Measurements from ENCODE around the gene TGM1.

TGM1 gene

DNA sequence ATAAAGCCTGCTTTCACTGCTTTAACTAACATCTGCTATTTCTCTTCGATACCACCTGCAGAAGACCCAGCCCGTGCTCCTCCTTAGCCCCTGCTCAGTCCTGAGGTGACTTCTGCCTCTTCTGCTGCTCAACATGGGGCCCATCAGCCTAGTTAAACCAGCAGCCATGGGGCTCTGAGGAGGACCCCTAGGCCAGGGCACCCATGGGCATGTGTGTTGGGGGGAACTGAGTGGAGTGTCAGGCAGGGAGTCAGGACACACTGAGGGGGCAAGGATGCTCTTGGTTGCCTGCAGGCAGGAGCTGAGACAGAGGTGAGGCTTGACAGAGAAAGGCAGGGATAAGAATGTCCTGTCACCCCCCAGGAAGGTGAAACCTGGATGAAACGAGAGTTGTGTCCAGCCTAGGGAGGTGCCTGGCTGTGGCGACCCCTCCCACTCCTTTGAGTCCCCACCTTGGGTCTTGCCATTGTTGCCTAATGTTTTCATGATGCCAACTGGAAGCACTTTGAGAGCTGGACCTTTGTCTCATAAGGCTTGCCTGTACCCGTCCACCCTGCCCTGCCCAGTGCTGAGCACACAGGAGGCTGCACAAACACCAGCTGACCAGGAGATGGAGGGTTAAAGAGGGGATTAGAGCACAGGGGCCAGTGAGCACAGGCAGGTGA is 21.0 kb upstream of the TGM1 start:
- DNase-seq (ENCODE audit: extremely low spot score), result no peak
- POLR2A ChIA-PET, result interaction anchor here (0.8 to 5.3 kb wide), 2 partner anchors 12 to 42 kb away, joined by 3 to 39 read pairs; partner anchors contain the start of genes RABGGTA and TINF2
- TF ChIP-seq FOXA1 (IDR thresholded peaks at IDR 0.05) (no peak), ELF4 (IDR thresholded peaks at IDR 0.05) (no peak), BHLHE40 (IDR thresholded peaks at IDR 0.05; ENCODE audit: borderline replicate concordance) (no peak), L3MBTL2 (conservative IDR thresholded peaks at IDR 0.05) (no peak), CTBP1 (IDR thresholded peaks at IDR 0.05; ENCODE audit: borderline replicate concordance) (no peak), SP1 (IDR thresholded peaks at IDR 0.05) (no peak), ZNF384 (IDR thresholded peaks at IDR 0.05) (no peak)
- TF ChIP-seq, protein P1, sequence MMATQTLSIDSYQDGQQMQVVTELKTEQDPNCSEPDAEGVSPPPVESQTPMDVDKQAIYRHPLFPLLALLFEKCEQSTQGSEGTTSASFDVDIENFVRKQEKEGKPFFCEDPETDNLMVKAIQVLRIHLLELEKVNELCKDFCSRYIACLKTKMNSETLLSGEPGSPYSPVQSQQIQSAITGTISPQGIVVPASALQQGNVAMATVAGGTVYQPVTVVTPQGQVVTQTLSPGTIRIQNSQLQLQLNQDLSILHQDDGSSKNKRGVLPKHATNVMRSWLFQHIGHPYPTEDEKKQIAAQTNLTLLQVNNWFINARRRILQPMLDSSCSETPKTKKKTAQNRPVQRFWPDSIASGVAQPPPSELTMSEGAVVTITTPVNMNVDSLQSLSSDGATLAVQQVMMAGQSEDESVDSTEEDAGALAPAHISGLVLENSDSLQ (IDR thresholded peaks at IDR 0.05), result no peak
- CTCF ChIA-PET, result interaction anchor here (1.1 kb wide), 1 partner anchor 148 kb away, joined by 3 read pairs; no protein-coding TSS in a partner anchor

DNA sequence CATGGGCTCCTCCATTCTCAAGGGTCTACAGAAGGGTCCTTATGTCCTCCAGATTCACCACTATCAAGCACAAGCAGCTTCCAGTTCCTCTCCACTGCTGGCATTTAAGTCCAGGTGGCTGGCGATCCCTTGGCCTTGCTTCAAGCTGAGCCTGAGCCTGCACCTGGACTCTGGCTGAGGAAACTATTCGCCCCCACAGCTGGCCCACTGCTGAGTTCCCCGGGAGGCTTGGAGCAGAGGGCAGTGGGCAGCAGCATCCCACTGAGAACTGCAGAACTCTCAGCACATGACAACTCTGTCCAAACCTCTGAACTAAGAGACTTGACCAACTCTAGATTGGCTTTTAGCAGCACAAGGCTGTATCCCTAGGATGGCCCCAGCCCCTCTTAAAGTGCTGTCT is 19.8 kb upstream of the TGM1 start:
- POLR2A ChIA-PET, result interaction anchor here (1.2 to 5.3 kb wide), 3 partner anchors 11 to 40 kb away, joined by 3 to 39 read pairs (median 6); partner anchors contain the start of genes DHRS1, NOP9, RABGGTA and TINF2

DNA sequence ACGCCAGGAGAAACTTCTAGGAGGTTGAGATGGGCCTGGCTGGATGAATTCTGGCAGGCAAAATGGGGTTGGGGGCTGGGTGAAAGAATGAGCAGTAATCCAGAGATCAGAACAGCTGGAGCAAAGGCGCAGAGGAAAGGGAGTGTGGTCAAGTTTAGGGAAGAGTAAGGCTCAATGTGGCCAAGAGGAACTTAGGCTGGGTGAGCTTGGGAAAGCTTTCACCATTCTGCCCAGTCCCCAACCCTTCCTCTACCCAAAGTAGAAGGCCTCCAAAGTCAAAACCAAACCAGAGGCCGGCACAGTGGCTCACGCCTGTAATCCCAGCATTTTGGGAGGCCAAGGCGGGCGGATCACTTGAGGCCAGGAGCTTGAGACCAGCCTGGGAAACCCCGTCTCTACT is 18.7 kb upstream of the TGM1 start:
- TF ChIP-seq ARNT (IDR thresholded peaks at IDR 0.05) (no peak), BHLHE40 (IDR thresholded peaks at IDR 0.05; ENCODE audit: borderline replicate concordance) (no peak), ELF4 (IDR thresholded peaks at IDR 0.05) (no peak), FOXK2 (IDR thresholded peaks at IDR 0.05) (no peak), ZNF384 (IDR thresholded peaks at IDR 0.05) (no peak), LEF1 (IDR thresholded peaks at IDR 0.05; ENCODE audit: borderline replicate concordance) (no peak), CTBP1 (IDR thresholded peaks at IDR 0.05; ENCODE audit: borderline replicate concordance) (no peak), SP1 (IDR thresholded peaks at IDR 0.05) (no peak), HDGF (IDR thresholded peaks at IDR 0.05; ENCODE audit: borderline replicate concordance) (no peak), L3MBTL2 (conservative IDR thresholded peaks at IDR 0.05) (no peak), FOXM1 (IDR thresholded peaks at IDR 0.05; ENCODE audit: borderline replicate concordance) (no peak), NFRKB (IDR thresholded peaks at IDR 0.05) (no peak), FOXA1 (IDR thresholded peaks at IDR 0.05) (no peak), TARDBP (IDR thresholded peaks at IDR 0.05) (no peak), SUZ12 (IDR thresholded peaks at IDR 0.05) (no peak)
- TF ChIP-seq, protein P1 (IDR thresholded peaks at IDR 0.05), result no peak
- ChIA-PET POLR2A (interaction anchor here (1.6 to 5.3 kb wide), 2 partner anchors 10 to 39 kb away, joined by 6 to 39 read pairs; partner anchors contain the start of genes RABGGTA and TINF2), CTCF (interaction anchor here (1.2 kb wide), 1 partner anchor 10 kb away, joined by 5 read pairs; the partner anchor contains the start of gene RABGGTA)
- DNase-seq (ENCODE audit: extremely low spot score), result no peak

More for the DNA sequence above, 19.8 kb upstream of the TGM1 start:
- no peak for DNase-seq (ENCODE audit: extremely low spot score)
- TF ChIP-seq ARNT (IDR thresholded peaks at IDR 0.05), result no peak
- TF ChIP-seq BHLHE40 (IDR thresholded peaks at IDR 0.05; ENCODE audit: borderline replicate concordance), result no peak
- TF ChIP-seq FOXK2 (IDR thresholded peaks at IDR 0.05), result no peak
- no peak for TF ChIP-seq SUZ12 (IDR thresholded peaks at IDR 0.05)
- TF ChIP-seq NFRKB (IDR thresholded peaks at IDR 0.05), result no peak
- no peak for TF ChIP-seq SP1 (IDR thresholded peaks at IDR 0.05)
- CTCF ChIA-PET, result interaction anchor here (0.6 kb wide), 1 partner anchor 40 kb away, joined by 3 read pairs; no protein-coding TSS in a partner anchor

DNA sequence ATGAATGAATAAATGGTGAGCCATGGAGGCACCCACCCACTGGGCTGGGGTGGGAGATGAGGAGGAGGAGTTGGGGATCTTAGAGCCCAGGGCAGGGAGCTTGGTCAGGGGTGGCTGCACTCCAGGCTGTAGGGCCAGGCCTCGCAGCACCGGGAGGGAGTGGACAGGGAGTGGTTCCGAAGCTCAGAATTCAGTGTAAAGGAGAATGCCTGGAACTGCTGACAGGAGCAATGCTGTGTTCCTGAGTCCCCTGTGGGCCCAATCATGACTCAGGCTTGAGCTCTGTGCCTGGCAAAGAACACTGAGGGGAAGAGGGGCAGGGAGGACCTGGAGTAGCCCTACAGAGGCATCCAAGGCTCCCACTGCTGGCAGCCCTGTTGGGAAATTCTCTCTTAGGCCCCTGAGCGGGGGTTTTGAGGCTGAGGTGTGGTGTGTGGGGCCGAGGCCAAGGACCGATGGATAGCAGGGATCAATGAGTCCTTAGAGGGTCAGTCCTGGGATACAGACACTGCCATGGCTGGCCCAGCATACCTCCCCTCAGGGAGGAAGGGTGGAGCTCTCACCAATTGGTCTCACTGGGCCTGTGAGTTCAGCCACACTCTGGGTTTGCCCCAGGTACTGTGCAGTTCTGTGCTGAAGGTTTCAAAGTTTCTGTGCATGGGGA is 18.0 kb upstream of the TGM1 start:
- CTCF ChIA-PET, result interaction anchor here (0.6 to 1.2 kb wide), 3 partner anchors 9 to 51 kb away, joined by 3 to 5 read pairs (median 4); partner anchors contain the start of gene RABGGTA
- TF ChIP-seq FOXM1 (IDR thresholded peaks at IDR 0.05; ENCODE audit: borderline replicate concordance), result no peak
- TF ChIP-seq, protein P1 (IDR thresholded peaks at IDR 0.05), result no peak
- no peak for DNase-seq (ENCODE audit: extremely low spot score)
- POLR2A ChIA-PET, result interaction anchor here (1.6 to 5.3 kb wide), 2 partner anchors 9 to 38 kb away, joined by 6 to 39 read pairs; partner anchors contain the start of genes RABGGTA and TINF2

DNA sequence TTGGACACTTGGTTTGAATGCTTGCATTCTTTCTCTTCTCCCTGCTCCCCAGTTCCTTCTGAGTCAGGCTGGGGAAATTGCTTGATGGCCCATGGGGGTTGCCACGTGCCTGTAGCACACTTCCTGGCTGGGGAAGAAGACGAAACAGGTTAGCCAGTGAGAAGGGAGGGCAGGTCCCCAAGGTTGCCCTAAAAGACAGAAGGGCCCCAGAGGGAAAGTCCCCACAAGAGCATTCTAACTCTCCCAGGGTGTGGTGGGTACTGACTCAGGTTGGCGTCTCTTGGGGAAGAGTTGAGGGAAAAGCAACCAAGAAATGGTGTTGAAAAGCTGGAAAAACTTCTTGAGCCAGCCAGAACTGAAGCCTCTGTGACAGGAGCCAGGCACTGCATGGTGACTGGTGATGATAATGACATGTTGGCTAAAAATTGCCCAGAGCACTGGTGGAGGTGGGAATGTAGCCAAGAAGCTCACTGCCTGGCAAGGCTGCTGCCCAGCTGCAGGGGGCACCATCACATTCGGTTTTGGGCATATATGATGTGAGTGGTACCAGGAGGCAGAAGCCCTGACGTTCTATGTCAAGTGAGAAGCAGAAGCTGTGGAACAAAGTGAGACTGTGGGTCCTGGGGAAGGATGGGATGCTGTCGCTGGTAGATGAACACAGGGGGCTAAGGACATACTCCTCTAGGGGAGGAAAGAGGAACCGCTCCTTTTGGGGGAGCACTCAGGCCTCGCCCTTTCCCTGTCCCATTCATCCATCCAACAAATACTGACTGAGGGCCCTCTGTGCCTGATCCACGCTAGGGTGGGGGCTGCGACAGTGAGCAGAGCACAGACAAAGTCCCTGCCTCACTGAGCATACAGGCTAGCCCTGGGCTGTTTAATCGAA is 16.6 kb upstream of the TGM1 start:
- DNase-seq (ENCODE audit: extremely low spot score), result no peak
- CTCF ChIA-PET, result interaction anchor here (1.1 kb wide), 1 partner anchor 52 kb away, joined by 3 read pairs; no protein-coding TSS in a partner anchor
- POLR2A ChIA-PET, result interaction anchor here (5.3 kb wide), 1 partner anchor 8 kb away, joined by 39 read pairs; the partner anchor contains the start of gene RABGGTA
- TF ChIP-seq L3MBTL2 (conservative IDR thresholded peaks at IDR 0.05) (no peak), CTBP1 (IDR thresholded peaks at IDR 0.05; ENCODE audit: borderline replicate concordance) (no peak), SUZ12 (IDR thresholded peaks at IDR 0.05) (no peak), FOXK2 (IDR thresholded peaks at IDR 0.05) (no peak), BHLHE40 (IDR thresholded peaks at IDR 0.05; ENCODE audit: borderline replicate concordance) (no peak), FOXA1 (IDR thresholded peaks at IDR 0.05) (no peak), TARDBP (IDR thresholded peaks at IDR 0.05) (no peak), LEF1 (IDR thresholded peaks at IDR 0.05; ENCODE audit: borderline replicate concordance) (no peak)
- TF ChIP-seq, protein P1 (IDR thresholded peaks at IDR 0.05), result no peak

Data from HEK293T (cell line).